Measurements from ENCODE around the gene UBE3B. TPM values are rescaled to one million over a fixed set of nuclear protein-coding genes. Genes with fewer than 3 reads are reported as not detected.

Gene UBE3B
- total and polyA plus RNA-seq, 2 donors (not counting 1 experiment from before 2014, with no cell fraction given), result 27.2 to 52.1 TPM

- Histone ChIP-seq H3K79me2 (ENCODE audit: control insufficient read depth, insufficient read depth, low read length) (peaks cover 8% of the 10 kb centered on the region), H3K9ac (ENCODE audit: low read length) (no peak overlapping the region), H3K4me1 (ENCODE audit: control insufficient read depth in 2 of 2, insufficient read depth in 2 of 2, low read length in 2 of 2) (peaks cover 14 to 21% of the 10 kb centered on the region in 2 donors), H3K27me3 (replicated peaks in 1 of 4; ENCODE audit: control extremely low read depth in 1 of 4, control insufficient read depth in 3 of 4, insufficient read depth in 4 of 4, low read length in 3 of 4) (no peaks in the 10 kb centered on the region), H2AFZ (ENCODE audit: insufficient read depth, low read depth, low read length, poor library complexity, severe bottlenecking) (no peak overlapping the region), H3K27ac (ENCODE audit: low read length in 2 of 2) (no peak overlapping the region), H3K4me3 (ENCODE audit: control extremely low read depth in 1 of 5, extremely low read depth in 1 of 5, insufficient read depth in 1 of 5, low read depth in 2 of 5, low read length in 4 of 5) (no peak overlapping the region), H4K20me1 (ENCODE audit: control insufficient read depth, insufficient read depth, low read length, poor library complexity, severe bottlenecking) (no peaks in the 10 kb centered on the region), H3K36me3 (replicated peaks in 1 of 2; ENCODE audit: control extremely low read depth in 1 of 2, control insufficient read depth in 1 of 2, extremely low read depth in 1 of 2, insufficient read depth in 2 of 2, low read length in 1 of 2) (peaks cover 0 to 32% of the 10 kb centered on the region in 2 experiments), H3K4me2 (replicated peaks; ENCODE audit: low read depth, low read length, poor library complexity, severe bottlenecking) (no peak overlapping the region), H3K9me3 (ENCODE audit: control extremely low read depth in 1 of 3, control insufficient read depth in 2 of 3, insufficient read depth in 1 of 3, low read length in 2 of 3) (no peaks in the 10 kb centered on the region)
- no peaks in the 10 kb centered on the region for H3K27me3 Mint-ChIP-seq
- ChIA-PET POLR2A (no interaction called here), CTCF (interaction anchor here (0.7 kb wide), 1 partner anchor 17 kb away, joined by 4 read pairs; no protein-coding TSS in a partner anchor)
- H3K4me1 Mint-ChIP-seq, result peaks cover 25% of the 10 kb centered on the region
- no peaks in the 10 kb centered on the region for H3K9me3 Mint-ChIP-seq (ENCODE audit: insufficient read depth)
- no peak for DNase-seq
- H3K4me3 Mint-ChIP-seq, result no peak overlapping the region
- no CpG with 5 or more reads among the region's 1 CpG for WGBS (ENCODE audit: insufficient coverage)
- TF ChIP-seq EZH2 (IDR thresholded peaks at IDR 0.05; ENCODE audit: borderline replicate concordance, insufficient read depth, low read depth, low read length, poor library complexity, severe bottlenecking), result no peak
- no peak for TF ChIP-seq CTCF (IDR thresholded peaks at IDR 0.05)
- ATAC-seq (ENCODE audit: low read depth), result no peak
- no peak overlapping the region for H3K27ac Mint-ChIP-seq
- intact Hi-C loops (cut with micrococcal nuclease), result no loop called here
Observed at GRCh38 chr12:109577311-109577710, 99.9 kb downstream of the UBE3B start.

DNA sequence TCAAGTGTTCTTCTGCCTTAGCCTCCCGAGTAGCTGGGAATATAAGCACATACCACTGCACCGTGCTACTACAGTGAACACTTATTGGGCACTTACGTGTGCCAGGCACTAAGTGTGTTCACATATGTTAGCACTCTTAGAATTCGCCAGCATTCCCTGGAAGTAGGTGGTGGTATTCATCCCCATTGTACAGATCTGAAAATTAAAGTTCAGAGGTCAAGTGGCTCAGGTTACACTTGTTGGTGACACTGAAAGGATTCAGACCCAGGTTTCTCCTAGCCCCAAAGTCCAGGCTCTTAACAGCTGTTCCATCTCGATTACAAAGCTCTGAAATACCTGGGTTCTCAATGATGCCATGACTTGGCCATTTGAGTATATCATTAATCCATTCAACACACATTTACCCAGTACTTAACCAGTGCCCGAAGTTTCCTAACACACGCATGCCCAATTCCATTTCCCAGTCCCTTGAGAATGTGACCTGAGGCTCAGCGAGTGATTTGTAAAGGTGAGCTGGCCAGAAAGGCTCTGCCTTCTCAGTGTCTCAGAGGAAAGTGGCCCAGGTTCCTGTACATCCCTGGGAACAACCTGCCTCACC lies 101.0 kb downstream of the UBE3B start:
- no peak overlapping the region for H3K27ac Mint-ChIP-seq
- Histone ChIP-seq H2AFZ (ENCODE audit: insufficient read depth, low read depth, low read length, poor library complexity, severe bottlenecking) (no peak overlapping the region), H3K4me3 (ENCODE audit: control extremely low read depth in 1 of 5, extremely low read depth in 1 of 5, insufficient read depth in 1 of 5, low read depth in 2 of 5, low read length in 4 of 5) (no peak overlapping the region), H3K27me3 (replicated peaks in 1 of 4; ENCODE audit: control extremely low read depth in 1 of 4, control insufficient read depth in 3 of 4, insufficient read depth in 4 of 4, low read length in 3 of 4) (no peaks in the 10 kb centered on the region), H3K9me3 (ENCODE audit: control extremely low read depth in 1 of 3, control insufficient read depth in 2 of 3, insufficient read depth in 1 of 3, low read length in 2 of 3) (no peaks in the 10 kb centered on the region), H3K79me2 (ENCODE audit: control insufficient read depth, insufficient read depth, low read length) (peaks cover 6% of the 10 kb centered on the region), H3K4me2 (replicated peaks; ENCODE audit: low read depth, low read length, poor library complexity, severe bottlenecking) (no peak overlapping the region), H3K27ac (ENCODE audit: low read length in 2 of 2) (no peak overlapping the region), H4K20me1 (ENCODE audit: control insufficient read depth, insufficient read depth, low read length, poor library complexity, severe bottlenecking) (no peaks in the 10 kb centered on the region), H3K36me3 (replicated peaks in 1 of 2; ENCODE audit: control extremely low read depth in 1 of 2, control insufficient read depth in 1 of 2, extremely low read depth in 1 of 2, insufficient read depth in 2 of 2, low read length in 1 of 2) (peaks cover 0 to 32% of the 10 kb centered on the region in 2 experiments), H3K4me1 (ENCODE audit: control insufficient read depth in 2 of 2, insufficient read depth in 2 of 2, low read length in 2 of 2) (peaks cover 8 to 12% of the 10 kb centered on the region in 2 donors), H3K9ac (ENCODE audit: low read length) (no peak overlapping the region)
- H3K27me3 Mint-ChIP-seq, result no peaks in the 10 kb centered on the region
- H3K4me3 Mint-ChIP-seq, result no peak overlapping the region
- 96% methylated on average over 4 of the region's 8 CpGs for WGBS (ENCODE audit: insufficient coverage)
- TF ChIP-seq CTCF (IDR thresholded peaks at IDR 0.05) (no peak), EZH2 (IDR thresholded peaks at IDR 0.05; ENCODE audit: borderline replicate concordance, insufficient read depth, low read depth, low read length, poor library complexity, severe bottlenecking) (no peak)
- no peaks in the 10 kb centered on the region for H3K9me3 Mint-ChIP-seq (ENCODE audit: insufficient read depth)
- intact Hi-C loops (cut with micrococcal nuclease), result no loop called here
- H3K4me1 Mint-ChIP-seq, result peaks cover 15% of the 10 kb centered on the region
- ChIA-PET POLR2A (no interaction called here), CTCF (interaction anchor here (0.7 kb wide), 1 partner anchor 18 kb away, joined by 4 read pairs; no protein-coding TSS in a partner anchor)
- DNase-seq (no peak), ATAC-seq (ENCODE audit: low read depth) (no peak)

Data from B cell (primary cell).